Smooth muscle cell (in vitro differentiated cells): ENCODE data around the gene TMEM254. TPM values are rescaled to one million over a fixed set of nuclear protein-coding genes. Genes with fewer than 3 reads are reported as not detected.
"Not testable (repeated sequence)": the region's sequence is repeated elsewhere in the genome, so short reads cannot be mapped to it uniquely, and the experiment has no call there.

Source experiments
- DNase-seq: peaks from one replicate; lab custom pipeline; 2025; ENCODE audit not compliant: unreplicated experiment; lab: John Stamatoyannopoulos, UW
- H2AFZ ChIP-seq: fragments of 200-600 bp; sonication (generic); 2 replicates; pipeline ENCODE4 v1.6.0; 2016; ENCODE audit warnings: antibody characterized with exemption, low read depth, mild to moderate bottlenecking
- H3F3A ChIP-seq: fragments of 200-600 bp; sonication (generic); 2 replicates; pipeline ENCODE4 v1.6.0; 2017; ENCODE audit warnings: antibody characterized with exemption, low read depth
- H3K27ac ChIP-seq: fragments of 200-600 bp; sonication (generic); 2 replicates; pipeline ENCODE4 v1.5.1; 2016; ENCODE audit warnings: low read depth, mild to moderate bottlenecking
- H3K27me3 ChIP-seq: fragments of 200-600 bp; sonication (generic); 2 replicates; pipeline ENCODE4 v1.6.1; 2016; ENCODE audit warnings: low read depth, mild to moderate bottlenecking
- H3K36me3 ChIP-seq: fragments of 200-600 bp; sonication (generic); 2 replicates; pipeline ENCODE4 v1.5.1; 2016; ENCODE audit warnings: low read depth
- H3K4me1 ChIP-seq: fragments of 200-600 bp; sonication (generic); 2 replicates; pipeline ENCODE4 v1.5.1; 2016; ENCODE audit warnings: low read depth
- H3K4me2 ChIP-seq: fragments of 200-600 bp; sonication (generic); 2 replicates; pipeline ENCODE4 v1.6.0; 2016; ENCODE audit warnings: mild to moderate bottlenecking
- H3K4me3 ChIP-seq: fragments of 200-600 bp; sonication (generic); 2 replicates; pipeline ENCODE4 v1.5.1; 2016; ENCODE audit warnings: mild to moderate bottlenecking
- H3K79me2 ChIP-seq: fragments of 200-600 bp; sonication (generic); 2 replicates; pipeline ENCODE4 v1.6.0; 2016; ENCODE audit warnings: low read depth, mild to moderate bottlenecking
- H3K9ac ChIP-seq: fragments of 200-600 bp; sonication (generic); 2 replicates; pipeline ENCODE4 v1.6.0; 2016; ENCODE audit warnings: low read depth
- H3K9me3 ChIP-seq: fragments of 200-600 bp; sonication (generic); replicated peaks from 2 replicates; pipeline ENCODE4 v1.5.1; 2016; ENCODE audit warnings: low read depth
- H4K20me1 ChIP-seq: fragments of 200-600 bp; sonication (generic); 2 replicates; pipeline ENCODE4 v1.6.0; 2016; ENCODE audit warnings: low read depth
- CTCF ChIP-seq: fragments of 200-600 bp; sonication (generic); IDR thresholded peaks from 2 replicates; pipeline ENCODE4 v1.5.1; 2017; ENCODE audit warnings: borderline replicate concordance, mild to moderate bottlenecking, antibody characterized with exemption; ENCODE audit not compliant: insufficient read depth, poor library complexity, severe bottlenecking
- WGBS: methylation state at CpG from one replicate; pipeline ENCODE4 v1.1.7; 2016; ENCODE audit warnings: low lambda C conversion rate; 5-methylcytosine and 5-hydroxymethylcytosine counted together
- polyA plus RNA-seq: library from polyadenylated mRNA; unstranded; fragments of >200 nt; fragmentation: Nextera tagmentation; extraction: Ambion mirVana; gene quantifications from 2 replicates; pipeline ENCODE4 v1.2.1, GENCODE V29; 2016
- total RNA-seq: library from RNA; depleted of rRNA; stranded (reverse); fragments of >200 nt; gene quantifications from 2 replicates; pipeline ENCODE4 v1.2.3, GENCODE V29; 2014

Gene TMEM254
- total RNA-seq, result 42.1 and 49.5 TPM in 2 replicates
- 31.2 and 34.6 TPM in 2 replicates for polyA plus RNA-seq

GRCh38 chr10:80078448-80079311, at the start of gene TMEM254:
TSS of gene TMEM254 (plus strand) at chr10:80078665. CDS start at chr10:80078700, 35 bp downstream.
- no peaks in the 10 kb centered on the region for H3K36me3 ChIP-seq
- peak; percentile 93 for DNase-seq
- H2AFZ ChIP-seq, result peak within 1 kb of the TSS; percentile 99
- H3F3A ChIP-seq, result peaks cover 13% of the 10 kb centered on the region
- H3K27me3 ChIP-seq, result no peaks in the 10 kb centered on the region
- WGBS, result under 1% methylated on average over 61 of the region's 64 CpGs
- peak within 1 kb of the TSS; percentile 64 for H3K4me3 ChIP-seq
- no peaks in the 10 kb centered on the region for H3K9me3 ChIP-seq
- peak within 1 kb of the TSS; percentile 94 for H3K4me2 ChIP-seq
- H3K9ac ChIP-seq, result peak within 1 kb of the TSS; percentile 94
- H3K79me2 ChIP-seq, result peaks cover 8% of the 10 kb centered on the region
- peaks cover 6% of the 10 kb centered on the region for H3K4me1 ChIP-seq
- H4K20me1 ChIP-seq, result no peaks in the 10 kb centered on the region
- no peak for TF ChIP-seq CTCF
- H3K27ac ChIP-seq, result peak within 1 kb of the TSS; percentile 94

GRCh38 chr10:80029205-80029604, 49.3 kb upstream of the TMEM254 start:
- not testable (repeated sequence) for H3K9me3 ChIP-seq, DNase-seq, H3K4me3 ChIP-seq, H3K4me1 ChIP-seq, H3K4me2 ChIP-seq, H3K79me2 ChIP-seq, H3F3A ChIP-seq, H3K36me3 ChIP-seq, H3K9ac ChIP-seq, H2AFZ ChIP-seq, H3K27me3 ChIP-seq, H4K20me1 ChIP-seq, H3K27ac ChIP-seq
- 57% methylated on average over 3 of the region's 3 CpGs for WGBS

- WGBS, result 95% methylated on average over 5 of the region's 5 CpGs
Observed at GRCh38 chr10:80029865-80030264, 48.6 kb upstream of the TMEM254 start.

GRCh38 chr10:80032503-80032902, 46.0 kb upstream of the TMEM254 start:
- no peak for DNase-seq
- no peak overlapping the region for H3K4me3 ChIP-seq
- no peaks in the 10 kb centered on the region for H3K9me3 ChIP-seq
- 95% methylated on average over 5 of the region's 5 CpGs for WGBS
- H3K4me1 ChIP-seq, result no peaks in the 10 kb centered on the region
- no peaks in the 10 kb centered on the region for H3K79me2 ChIP-seq
- H3K27me3 ChIP-seq, result no peaks in the 10 kb centered on the region
- H2AFZ ChIP-seq, result no peak overlapping the region
- H3K9ac ChIP-seq, result no peak overlapping the region
- no peak overlapping the region for H3K27ac ChIP-seq
- no peak for TF ChIP-seq CTCF
- H3K36me3 ChIP-seq, result no peaks in the 10 kb centered on the region
- H3F3A ChIP-seq, result no peaks in the 10 kb centered on the region
- H4K20me1 ChIP-seq, result no peaks in the 10 kb centered on the region
- H3K4me2 ChIP-seq, result no peak overlapping the region

More at GRCh38 chr10:80029865-80030264, 48.6 kb upstream of the TMEM254 start:
- not testable (repeated sequence) for H3K4me2 ChIP-seq, H3K9ac ChIP-seq, H3K27ac ChIP-seq, H3K4me1 ChIP-seq, H2AFZ ChIP-seq, H3K79me2 ChIP-seq, H3K36me3 ChIP-seq, DNase-seq, H3F3A ChIP-seq, H3K4me3 ChIP-seq, H4K20me1 ChIP-seq, H3K9me3 ChIP-seq, H3K27me3 ChIP-seq

- not testable (repeated sequence) for H3K9me3 ChIP-seq, H3F3A ChIP-seq, H3K27me3 ChIP-seq, H4K20me1 ChIP-seq, H3K9ac ChIP-seq, DNase-seq, H2AFZ ChIP-seq, H3K4me3 ChIP-seq, H3K36me3 ChIP-seq, H3K27ac ChIP-seq, H3K79me2 ChIP-seq, H3K4me1 ChIP-seq, H3K4me2 ChIP-seq
- 69% methylated on average over 5 of the region's 5 CpGs for WGBS
Observed at GRCh38 chr10:80034766-80035165, 43.7 kb upstream of the TMEM254 start.

GRCh38 chr10:80035430-80035829, 43.0 kb upstream of the TMEM254 start:
- not testable (repeated sequence) for H3K27ac ChIP-seq, H3K9me3 ChIP-seq, H3K36me3 ChIP-seq, H3K79me2 ChIP-seq, H2AFZ ChIP-seq, H3F3A ChIP-seq, DNase-seq, H3K4me3 ChIP-seq, H4K20me1 ChIP-seq, H3K27me3 ChIP-seq, H3K9ac ChIP-seq, H3K4me2 ChIP-seq, H3K4me1 ChIP-seq
- WGBS, result 78% methylated on average over 3 of the region's 3 CpGs

- H3K9me3 ChIP-seq, H3K36me3 ChIP-seq, H3K4me3 ChIP-seq, H3K9ac ChIP-seq, H3K4me2 ChIP-seq, H3K79me2 ChIP-seq, H3K4me1 ChIP-seq, H3F3A ChIP-seq, H4K20me1 ChIP-seq, H3K27me3 ChIP-seq, H2AFZ ChIP-seq, H3K27ac ChIP-seq, DNase-seq: not testable (repeated sequence)
- WGBS, result 87% methylated on average over 4 of the region's 5 CpGs
Observed at GRCh38 chr10:80036921-80037500, 41.5 kb upstream of the TMEM254 start.
